HG02763 (cell line): ENCODE measurements around the gene LMBR1L.

Experiments used
- ATAC-seq: cut with Tn5 transposase; IDR thresholded peaks from one replicate; pipeline ENCODE4 v1.9.1; 2021; ENCODE audit warnings: mild to moderate bottlenecking, moderate library complexity; ENCODE audit not compliant: unreplicated experiment

LMBR1L gene

GRCh38 chr12:49054524-49054923 lies 56.1 kb downstream of the LMBR1L start:
- no peak for ATAC-seq

- no peak for ATAC-seq
These were observed 56.6 kb downstream of the LMBR1L start for GRCh38 chr12:49054096-49054495.

GRCh38 chr12:49052451-49053208 lies 58.0 kb downstream of the LMBR1L start:
- no peak for ATAC-seq

DNA sequence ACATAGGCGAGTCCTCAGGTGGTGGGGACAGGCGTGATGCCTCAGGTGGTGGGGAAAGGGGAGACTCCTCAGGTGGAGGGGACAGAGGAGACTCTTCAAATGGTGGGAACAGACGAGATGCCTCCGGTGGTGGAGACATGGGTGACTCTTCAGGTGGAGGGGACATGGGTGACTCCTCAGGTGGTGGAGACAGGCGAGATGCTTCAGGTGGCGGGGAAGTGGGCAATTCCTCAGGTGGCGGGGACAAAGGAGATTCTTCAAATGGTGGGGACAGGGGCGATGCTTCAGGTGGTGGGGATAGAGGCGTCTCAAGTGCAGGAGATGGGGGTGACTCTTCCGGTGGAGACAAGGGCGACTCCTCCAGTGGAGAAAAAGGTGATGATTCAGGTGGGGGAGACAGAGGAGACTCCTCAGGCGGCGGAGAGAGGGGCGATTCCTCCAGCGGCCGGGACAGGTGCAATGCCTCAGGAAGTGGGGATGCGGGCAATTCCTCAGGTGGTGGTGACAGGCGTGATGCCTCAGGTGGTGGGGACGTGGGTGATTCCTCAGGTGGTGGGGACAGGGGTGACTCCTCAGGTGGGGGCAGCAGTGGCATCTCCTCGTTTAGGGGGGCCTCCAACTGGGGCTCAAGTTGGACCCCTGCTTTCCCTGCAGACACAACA lies 58.7 kb downstream of the LMBR1L start:
- no peak for ATAC-seq

DNA sequence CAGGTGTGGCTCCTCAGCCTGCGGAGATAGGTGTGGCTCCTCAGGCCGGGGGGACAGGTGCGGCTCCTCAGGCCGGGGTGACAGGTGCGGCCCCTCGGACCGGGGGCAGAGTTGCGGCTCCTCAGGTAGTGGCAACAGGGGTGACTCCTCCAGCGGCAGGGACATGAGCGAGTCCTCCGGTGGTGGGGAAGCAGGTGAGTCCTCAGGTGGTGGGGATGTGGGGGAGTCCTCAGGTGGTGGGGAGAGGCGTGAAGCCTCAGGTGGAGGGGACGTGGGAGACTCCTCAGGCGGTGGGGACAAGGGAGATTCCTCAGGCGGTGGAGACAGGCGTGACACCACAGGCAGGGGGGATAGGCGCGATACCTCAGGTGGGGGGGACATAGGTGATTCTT lies 59.3 kb downstream of the LMBR1L start:
- ATAC-seq: no peak

GRCh38 chr12:49050507-49051372 lies 59.9 kb downstream of the LMBR1L start:
- ATAC-seq: no peak

DNA sequence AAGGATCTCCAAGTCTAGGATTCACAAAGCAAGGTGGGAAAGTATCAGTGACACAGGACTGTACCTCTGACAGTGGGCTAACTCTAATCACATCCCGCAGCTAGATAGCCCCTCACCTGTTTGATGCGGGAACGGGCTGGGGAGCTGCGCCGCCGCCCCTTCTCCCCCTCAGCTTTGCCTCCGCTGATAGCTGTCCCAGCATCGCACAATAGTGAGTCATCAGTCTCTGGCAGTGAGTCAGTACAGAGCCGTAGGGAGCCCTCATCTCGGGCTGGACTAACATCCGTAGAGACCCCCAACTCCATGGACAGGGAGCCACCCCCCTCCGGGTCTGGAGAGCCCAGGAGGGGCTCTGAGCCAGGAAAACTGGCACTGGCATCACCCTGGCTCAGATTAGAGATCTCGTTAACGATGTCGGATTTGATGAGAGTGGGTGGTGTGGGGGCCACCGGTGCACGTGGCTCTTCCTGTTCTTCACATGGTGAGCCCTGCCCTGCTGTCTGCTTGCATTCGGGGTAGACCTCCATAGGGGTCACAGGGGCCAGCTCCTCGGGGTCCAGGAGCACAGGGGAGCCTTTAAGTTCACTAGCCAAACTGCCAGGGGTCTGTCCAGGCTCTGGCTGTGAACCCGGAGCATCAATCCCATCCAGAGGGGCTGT lies 61.0 kb downstream of the LMBR1L start:
- ATAC-seq: no peak

DNA sequence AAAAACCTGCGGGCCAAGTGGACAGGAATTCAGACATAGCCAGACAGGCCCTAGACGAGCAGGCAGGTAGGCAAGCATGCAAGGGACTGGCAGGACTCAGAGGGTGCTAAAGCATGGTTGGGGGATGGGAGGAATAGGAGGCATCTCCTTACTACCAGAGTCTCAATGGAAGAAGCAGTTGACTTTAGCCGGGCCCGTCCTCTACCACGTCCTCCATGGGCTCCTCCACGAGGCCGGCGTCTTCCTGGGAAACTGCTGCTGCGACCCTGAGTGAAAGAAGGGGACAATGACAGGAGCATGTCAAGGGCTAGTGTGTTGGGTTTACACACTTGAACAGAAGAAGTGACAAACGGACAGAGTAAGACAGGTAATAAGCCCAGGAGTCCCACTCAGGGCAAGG lies 61.7 kb downstream of the LMBR1L start:
- no peak for ATAC-seq
